ENCODE results near the gene BMP6.

Gene BMP6

DNA sequence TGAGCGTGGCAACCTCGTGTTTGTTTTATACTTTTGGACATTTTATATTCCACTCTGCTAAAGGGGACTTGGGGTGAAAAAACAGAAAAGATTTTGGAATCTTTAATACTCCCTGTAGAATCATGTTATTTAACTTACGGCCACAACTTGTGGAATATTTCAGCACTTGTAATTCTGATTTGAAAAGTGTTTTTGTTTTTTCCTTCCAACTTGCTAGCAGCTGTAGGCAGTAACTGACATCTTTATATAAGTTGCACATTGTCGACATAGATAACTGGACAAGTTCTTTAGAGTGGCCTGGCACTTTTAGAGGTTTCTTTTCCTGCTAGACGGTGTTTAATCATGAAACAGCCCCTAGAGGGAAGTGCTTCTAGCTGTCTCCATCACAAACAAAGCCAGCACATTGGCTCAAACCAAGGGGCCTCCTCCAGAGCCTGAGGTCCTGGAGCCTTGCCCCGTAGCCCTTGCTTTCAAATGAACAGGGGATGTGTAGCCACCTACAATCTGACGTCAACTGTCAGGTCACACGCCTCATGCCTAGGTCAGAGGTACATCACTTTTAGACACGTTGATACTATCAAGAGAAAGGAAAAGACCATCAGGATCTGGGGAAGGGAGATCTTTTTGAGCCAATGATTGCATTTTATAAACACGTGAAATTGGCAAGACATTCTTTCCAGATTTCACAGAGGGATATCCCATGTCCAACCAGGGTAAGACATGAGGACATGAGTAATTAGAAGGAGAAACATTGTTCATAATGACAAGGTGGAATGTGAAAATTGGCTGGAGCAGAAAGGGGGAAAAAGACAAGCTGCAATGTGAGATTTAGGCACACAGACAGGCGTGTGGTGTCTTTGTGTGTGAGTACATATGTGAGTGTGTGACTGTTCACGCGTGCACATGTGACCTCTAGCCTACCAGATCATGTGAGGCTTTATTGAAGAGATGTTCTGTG is 92.6 kb downstream of the BMP6 start:
- Histone ChIP-seq H3K27ac (no peak overlapping the region), H3K4me3 (no peak overlapping the region)

DNA sequence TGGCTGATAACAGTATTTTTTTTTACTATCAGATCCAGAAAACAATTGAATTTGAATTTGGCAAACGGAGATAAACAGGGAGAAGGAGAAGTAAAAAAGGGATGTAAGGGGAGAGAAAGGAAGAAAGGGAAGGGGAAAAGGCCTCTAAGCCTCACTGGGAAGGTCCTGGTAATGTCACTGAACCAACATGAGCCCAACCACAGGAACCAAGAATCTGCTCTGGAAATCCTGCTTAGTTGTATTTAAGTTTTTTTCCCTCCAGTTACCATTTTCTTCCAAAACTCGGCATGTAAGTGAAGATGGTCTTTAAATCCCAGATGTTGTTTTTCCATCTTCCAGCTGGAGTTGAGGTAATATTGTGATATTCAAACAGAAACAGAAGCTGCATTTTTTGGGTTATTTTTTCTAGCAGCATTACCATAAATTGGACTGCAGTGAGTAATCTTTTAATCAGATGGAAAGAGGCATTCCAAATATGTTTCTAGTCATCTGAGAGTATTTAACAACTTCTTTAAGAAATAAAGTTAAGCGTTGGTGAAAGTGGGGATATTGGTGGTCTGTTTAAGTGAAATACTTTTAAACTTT is 93.6 kb downstream of the BMP6 start:
- H3K4me3 ChIP-seq = no peak overlapping the region
- no peak overlapping the region for H3K27ac ChIP-seq

DNA sequence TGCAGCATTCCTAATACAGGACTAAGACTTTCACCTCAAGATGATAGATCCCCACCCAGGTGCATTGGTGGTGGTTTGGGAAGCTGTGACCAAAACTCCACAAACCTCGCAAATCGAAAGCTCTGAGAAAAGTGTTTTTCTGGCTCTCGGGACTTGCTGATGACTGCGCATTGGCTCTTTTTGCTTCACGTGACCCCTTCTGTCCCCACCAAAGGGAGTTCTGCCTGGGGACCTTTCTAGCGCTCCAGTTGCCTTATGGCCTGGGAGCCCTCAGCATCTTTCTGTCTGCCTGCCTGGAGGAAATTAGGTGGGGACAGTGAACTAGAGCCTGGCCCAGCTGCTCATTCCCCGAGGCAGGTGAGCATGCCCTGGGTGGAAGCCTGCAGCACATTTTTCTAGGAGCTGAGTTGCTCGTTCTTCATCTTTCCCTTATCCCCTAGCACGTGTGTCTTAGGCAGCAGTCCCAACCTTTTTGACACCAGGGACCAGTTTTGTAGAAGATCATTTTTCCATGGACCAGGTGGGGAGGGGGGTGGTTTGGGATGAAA is 94.5 kb downstream of the BMP6 start:
- Histone ChIP-seq H3K27ac (no peak overlapping the region), H3K4me3 (no peak overlapping the region)

DNA sequence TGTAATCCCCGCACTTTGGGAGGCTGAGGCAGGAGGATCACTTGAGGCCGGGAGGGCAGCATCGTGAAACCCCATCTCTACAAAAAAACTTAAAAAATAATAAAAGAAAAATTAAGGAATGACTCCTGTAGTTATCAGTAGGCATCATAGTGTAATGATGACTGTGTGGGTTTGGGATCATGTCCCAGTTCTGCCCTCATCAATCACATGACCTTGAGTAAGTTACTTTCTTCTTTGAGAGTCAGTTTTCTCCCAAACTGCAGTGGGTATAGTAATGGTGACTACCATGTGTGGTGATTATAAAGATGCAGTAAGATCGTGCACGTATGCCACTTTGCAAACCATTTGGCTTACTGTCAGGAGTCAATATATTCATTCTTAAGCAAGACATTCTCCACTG is 95.5 kb downstream of the BMP6 start:
- Histone ChIP-seq H3K27ac (no peak overlapping the region), H3K4me3 (no peak overlapping the region)

DNA sequence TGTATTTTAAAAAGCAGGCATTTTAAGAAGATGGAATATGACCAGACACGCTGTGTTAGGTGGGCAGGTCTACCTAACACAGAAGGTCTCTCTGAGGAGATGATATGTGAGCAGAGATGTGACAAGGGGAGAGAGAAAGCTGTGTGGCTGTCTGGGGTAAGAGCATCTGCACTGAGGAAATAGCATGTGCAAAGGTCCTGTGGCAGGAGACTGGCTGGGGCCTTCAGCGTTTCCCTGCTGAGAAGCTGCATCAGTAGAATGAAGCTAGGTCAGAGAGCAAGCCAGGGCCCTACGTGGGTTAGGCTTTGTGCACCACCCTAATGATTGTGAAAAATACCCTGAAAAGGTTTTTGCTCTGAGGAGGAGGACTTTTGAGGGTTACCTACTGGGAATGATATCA is 97.7 kb downstream of the BMP6 start:
- H3K4me3 ChIP-seq = no peak overlapping the region
- H3K27ac ChIP-seq = no peak overlapping the region

DNA sequence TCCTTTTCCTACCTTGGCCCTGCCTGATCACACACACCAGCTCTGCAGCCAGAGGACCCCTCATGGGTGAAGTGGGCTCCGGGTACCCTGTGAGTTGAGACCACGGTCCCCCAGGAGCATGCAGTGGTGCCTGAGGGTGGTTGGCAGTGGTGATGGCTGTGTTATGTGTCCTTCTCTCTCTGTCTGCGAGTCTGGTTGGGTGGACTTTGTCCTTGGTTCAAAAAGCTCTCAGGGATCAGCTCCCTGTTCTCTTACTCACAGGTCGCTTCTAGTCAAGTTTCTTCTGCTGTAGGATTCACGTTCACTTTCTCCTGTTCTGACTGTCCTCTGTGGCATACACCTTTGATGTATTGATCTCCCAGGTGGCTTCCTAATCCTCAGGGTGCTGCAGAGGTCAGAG is 100.1 kb downstream of the BMP6 start:
- no peak overlapping the region for H3K27ac ChIP-seq

DNA sequence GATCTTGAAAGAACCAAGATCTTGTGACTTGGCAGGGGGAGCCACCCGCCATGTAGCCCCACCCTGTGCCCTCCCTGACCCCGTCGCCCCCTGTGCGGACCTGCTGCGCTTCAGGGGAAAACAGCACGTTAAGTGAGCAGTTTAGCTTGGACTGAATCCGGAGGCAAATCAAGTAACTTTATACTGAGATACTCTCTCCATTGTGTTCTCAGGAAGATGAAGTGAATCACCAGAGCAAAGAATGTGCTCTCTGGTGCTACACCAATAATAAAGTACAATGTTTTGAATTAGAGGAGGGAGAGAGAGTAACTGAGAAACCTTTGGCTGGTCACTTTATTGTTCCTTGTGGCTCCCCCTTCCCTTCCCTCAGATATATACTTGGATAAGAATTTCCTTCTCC is 101.2 kb downstream of the BMP6 start:
- Histone ChIP-seq H3K4me3 (no peak overlapping the region), H3K27ac (peak overlapping the region in 4 of 21 experiments; percentile 10 to 55 (median 44))

More for the DNA sequence above, 100.1 kb downstream of the BMP6 start:
- no peak overlapping the region for H3K4me3 ChIP-seq

DNA sequence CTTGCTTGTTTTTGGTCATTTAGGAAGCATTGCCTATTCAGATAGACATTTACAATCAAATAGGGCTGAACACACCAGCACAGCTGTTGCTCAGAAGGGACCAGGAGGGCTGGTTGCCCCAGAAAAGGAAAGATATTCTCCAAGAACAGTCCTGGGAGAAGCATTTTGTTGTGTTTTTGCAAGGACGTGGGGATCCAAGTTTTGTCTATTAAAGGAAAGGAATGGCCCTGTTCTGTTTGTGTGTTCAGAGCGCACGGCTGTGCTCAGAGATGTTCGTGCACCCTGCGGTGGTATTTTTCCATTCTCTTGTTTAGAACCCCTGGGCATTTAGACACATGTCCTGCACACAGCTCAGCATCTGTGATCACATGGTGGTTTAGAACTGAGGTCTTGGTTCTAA is 102.2 kb downstream of the BMP6 start:
- Histone ChIP-seq H3K27ac (peak overlapping the region in 2 of 21 experiments; percentile 1 to 12), H3K4me3 (no peak overlapping the region)

DNA sequence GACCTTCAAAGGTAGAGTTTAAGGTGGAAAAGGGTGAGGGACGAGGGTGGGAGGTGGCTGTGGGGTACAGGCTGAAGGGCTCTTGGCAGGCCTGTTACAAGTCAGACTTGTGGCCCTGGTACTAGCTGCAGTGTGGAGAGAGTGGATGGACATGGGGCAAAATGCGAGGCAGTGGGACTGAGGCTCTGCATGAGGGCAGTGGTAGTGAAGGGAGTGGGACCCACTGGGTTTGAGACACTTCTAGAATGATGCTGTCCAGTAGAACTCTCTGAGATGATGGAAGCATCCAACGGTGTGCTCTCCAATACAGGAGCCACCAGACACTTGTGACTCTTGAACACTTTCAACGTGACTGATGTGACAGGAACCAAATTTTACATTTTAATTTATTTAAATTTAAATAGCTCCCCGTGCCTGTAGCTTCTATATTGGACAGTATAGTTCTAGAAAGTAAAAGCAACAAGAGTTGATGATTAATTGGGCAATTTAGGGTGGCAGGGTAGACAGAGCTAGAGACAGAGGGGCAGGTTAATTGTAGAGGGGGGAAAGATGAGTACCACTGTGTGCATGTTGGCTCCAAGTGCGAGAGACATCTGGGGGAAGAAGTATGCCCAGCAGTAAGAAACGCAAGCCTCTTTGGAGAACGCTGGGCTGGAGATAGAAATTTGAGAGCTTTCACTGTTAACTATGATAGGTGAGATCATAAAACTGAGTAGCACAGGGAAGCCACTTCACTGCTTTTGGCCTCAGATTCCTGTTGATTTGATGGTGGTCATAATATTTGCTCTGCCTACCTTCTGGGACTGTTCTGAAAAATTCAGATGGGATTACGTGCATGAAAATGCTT is 107.2 kb downstream of the BMP6 start:
- Histone ChIP-seq H3K27ac (no peak overlapping the region), H3K4me3 (no peak overlapping the region)

DNA sequence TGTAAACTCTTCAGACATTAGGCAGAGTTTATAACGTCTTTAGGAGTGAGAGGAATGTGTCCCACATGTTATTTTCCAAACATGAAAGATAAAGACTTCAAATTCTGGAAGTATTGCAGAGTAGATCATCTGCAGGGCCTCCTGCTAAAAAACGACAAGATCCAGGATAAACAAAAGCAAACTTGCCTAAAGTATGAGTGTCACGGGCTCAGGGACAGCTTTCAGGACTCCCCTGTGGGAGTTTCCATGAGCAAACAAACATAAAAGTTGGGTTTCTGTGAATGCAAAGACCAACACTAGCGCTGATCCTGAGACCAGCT is 107.8 kb downstream of the BMP6 start:
- Histone ChIP-seq H3K27ac (no peak overlapping the region), H3K4me3 (no peak overlapping the region)

DNA sequence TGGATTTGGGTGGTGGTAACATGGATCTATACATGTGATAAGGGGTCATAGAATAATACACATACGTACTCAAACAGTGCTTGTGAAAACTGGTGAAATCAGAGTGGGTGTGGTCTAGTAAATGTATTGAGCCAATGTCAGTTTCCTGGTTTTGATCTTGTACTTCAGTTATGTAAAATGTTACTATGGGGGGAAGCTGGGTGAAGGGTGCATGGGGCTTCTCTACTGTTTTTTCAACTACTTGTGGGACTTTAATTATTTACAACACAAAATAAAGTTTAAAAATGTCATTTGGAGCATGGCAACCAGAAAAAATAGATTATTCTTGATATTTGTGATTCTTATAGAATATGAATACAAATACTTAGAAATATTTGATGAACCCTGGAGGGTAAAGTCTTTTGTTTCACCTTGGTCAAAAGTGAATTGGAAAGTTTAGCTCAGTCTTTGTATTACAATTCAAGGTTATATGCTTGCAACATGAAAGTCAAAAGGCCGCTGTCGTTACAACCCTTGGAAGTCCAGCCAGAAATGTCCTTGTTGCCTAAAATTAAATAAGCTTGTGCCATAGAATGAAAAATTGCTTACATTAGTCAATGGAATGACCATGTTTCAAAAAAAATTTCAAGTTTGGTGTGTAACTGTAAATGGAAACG is 110.6 kb downstream of the BMP6 start:
- H3K4me3 ChIP-seq = no peak overlapping the region
- H3K27ac ChIP-seq = no peak overlapping the region

DNA sequence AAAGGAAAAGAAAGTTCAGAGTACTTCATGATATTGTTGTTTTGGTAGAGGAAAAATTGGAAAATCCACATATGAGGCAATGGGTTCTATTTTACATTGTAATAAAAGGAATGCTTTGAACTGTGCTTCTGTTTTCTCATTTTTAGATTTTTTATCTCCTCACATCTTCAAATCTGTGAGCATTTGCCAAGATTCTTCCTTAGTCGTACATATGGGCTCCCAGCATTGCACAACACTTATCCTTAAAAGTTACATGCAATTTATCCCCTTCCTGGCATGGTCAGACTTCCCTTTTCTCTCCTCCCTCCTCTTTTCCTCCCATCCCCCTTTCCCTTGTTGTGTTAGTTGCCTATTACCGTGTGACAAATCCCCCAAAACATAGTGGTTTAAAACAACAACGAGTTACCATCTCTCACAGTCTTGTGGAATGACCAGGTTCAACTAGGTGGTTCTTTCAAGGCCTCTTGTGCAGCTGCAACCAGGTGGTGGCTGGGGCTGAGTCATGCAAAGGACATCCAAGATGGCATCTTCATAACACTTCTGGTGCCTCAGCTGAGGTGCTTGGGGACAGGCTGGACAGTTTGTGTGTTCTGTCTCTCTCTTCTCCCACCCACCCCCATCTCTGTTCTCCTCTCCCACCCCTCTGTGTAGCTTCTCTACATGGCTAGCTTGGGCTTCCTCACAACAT is 116.0 kb downstream of the BMP6 start:
- Histone ChIP-seq H3K4me3 (no peak overlapping the region), H3K27ac (no peak overlapping the region)

DNA sequence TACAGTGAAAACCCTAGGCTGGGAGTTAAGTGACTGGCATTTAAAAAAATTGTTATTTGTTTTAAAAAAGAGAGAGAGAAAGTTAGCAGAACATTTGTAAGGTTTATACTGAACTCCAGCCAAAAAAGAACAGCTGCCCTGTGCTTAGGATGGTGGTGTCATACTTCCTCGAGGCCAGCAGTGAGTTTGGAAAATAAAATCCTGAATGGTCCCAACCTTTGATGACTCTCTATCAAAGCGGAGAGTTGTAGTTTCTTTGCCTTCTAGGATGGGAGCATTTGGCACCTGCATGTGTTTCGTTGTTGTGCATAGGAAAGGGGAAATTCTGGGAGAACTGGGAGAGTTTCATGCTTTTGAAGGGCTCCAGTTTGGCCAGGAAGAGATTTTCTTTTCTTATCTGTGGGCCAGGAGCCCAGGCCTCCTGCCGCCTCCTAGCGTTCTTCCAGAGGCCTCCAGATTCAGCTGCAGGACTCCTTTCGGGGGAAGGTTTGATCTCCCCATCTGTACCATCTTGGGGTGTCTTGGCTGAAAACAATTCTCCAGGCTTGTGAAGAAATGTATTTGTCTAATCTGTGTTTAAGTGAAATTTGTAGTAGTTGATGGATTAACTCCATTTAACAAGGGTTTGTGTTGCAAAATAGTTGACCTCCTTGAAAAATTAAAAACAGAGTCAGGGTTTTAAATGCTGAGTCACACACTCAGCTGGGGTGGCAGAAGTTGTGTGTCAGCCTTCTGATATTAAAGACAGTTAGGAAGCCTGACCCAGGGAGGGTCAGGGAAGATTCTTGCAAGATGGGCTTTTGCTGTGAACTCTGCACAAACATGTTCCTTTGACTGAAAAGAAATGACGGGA is 121.3 kb downstream of the BMP6 start:
- Histone ChIP-seq H3K27ac (no peak overlapping the region), H3K4me3 (no peak overlapping the region)

DNA sequence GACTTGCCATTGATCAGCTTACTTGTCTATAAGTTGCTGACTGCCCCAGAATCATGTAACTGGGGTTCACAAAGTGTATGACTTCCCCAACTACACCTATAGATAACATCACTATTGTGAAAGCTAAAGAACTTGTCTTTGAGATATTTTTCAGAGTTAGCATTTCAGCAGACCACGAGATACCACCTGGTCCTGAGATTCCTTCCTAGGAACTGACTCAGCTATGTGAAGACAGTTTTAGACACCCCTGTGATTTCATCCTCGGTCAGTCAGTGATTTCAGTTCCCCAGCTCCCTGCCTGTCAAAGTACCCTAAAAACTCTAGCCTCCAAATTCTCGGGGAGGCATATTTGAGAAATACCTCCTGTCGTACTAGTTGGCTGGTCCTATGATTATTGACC is 122.3 kb downstream of the BMP6 start:
- no peak overlapping the region for H3K27ac ChIP-seq
- no peak overlapping the region for H3K4me3 ChIP-seq

DNA sequence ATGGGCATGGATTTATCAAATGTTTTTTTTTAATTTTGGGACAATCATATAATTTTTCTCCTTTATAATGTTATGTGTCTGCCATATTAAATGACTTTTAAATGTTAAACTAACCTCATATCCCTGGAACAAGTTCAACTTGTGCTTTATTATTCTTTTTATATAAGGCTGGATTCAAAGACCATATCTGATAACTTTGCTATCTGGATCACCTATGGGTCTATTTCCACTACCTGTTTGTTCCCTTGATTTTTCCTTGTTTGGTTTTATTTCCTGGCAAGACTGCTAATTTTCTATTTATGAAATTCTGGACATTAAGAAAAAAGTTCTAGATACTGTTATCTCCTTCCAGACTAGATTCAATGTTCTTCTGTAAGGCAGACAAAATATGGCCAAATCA is 125.9 kb downstream of the BMP6 start:
- no peak overlapping the region for H3K4me3 ChIP-seq
- no peak overlapping the region for H3K27ac ChIP-seq

DNA sequence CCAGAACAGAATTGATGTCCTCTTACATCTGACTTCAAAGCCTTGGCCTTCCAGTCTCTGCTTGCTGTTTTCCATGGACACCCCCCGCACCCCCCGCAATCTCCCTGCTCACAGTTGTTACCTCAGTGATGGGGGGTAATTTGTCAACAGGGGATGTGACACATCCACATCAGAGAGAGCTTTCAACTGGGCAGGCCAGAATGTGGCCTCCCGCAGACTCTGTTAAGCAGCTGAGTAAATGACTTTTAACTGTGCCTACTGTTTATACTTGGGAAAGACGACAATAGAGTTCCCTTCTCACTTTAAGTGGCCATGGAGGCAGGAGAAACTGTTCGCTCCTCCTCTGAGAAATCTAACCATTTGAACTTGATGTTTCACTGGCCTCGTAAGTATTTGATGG is 133.7 kb downstream of the BMP6 start:
- H3K27ac ChIP-seq = no peak overlapping the region

DNA sequence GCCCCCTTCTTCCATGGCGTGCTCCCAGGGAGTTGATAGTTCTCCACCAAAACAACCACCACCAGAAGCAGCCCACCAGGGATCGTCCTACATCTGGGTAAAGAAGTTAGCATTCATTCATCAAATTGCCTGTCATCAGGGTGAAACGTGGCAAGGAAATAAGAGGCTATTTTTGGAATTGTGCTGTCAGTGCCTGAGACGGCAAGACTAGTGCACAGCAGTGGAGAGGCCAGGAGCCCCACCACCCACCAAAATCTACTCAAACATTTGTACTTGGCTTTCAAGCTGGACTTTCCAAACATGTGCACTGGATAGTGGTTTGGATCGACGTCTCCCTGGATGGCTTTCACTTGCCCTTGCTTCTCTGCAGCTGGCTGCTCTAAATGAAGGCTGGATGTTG is 139.9 kb downstream of the BMP6 start:
- H3K4me3 ChIP-seq = no peak overlapping the region

More for the DNA sequence above, 133.7 kb downstream of the BMP6 start:
- H3K4me3 ChIP-seq = no peak overlapping the region

DNA sequence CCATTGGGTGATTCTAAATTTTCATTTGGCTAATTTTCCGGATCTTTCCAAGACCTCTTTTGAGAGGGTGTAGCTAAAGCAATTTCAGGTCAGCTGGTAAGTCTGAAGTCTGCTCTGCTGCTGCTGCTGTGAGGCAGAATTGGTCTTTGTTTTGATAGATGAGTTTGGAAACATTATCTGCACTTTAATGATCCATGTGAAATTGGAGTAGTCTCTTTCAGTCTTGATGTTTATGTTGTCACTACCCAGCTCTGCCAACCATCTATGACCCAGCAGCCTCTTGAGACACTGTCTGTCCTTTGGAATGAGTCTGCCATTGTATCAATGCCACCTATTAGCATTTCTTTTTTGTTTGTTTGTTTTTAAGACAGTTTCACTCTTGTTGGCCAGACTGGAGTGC is 140.6 kb downstream of the BMP6 start:
- no peak overlapping the region for H3K27ac ChIP-seq

More for the DNA sequence above, 139.9 kb downstream of the BMP6 start:
- H3K27ac ChIP-seq = no peak overlapping the region

More for the DNA sequence above, 140.6 kb downstream of the BMP6 start:
- H3K4me3 ChIP-seq = no peak overlapping the region
